H9 (cell line): ENCODE data around the gene ICOSLG. TPM values are rescaled to one million over a fixed set of nuclear protein-coding genes. Genes with fewer than 3 reads are reported as not detected.

Experiments
- DNase-seq: peaks from one replicate; pipeline ENCODE4 v3.0.0-alpha.2; 2017
- H2AFZ ChIP-seq: one replicate; pipeline ENCODE4 v1.6.1; 2013; ENCODE audit warnings: mild to moderate bottlenecking, low read length, control low read depth, moderate library complexity
- H2AK5ac ChIP-seq: 2 replicates; pipeline ENCODE4 v1.6.1; 2013; ENCODE audit warnings: low read length, control low read depth, mixed read lengths; ENCODE audit not compliant: insufficient read length
- H2BK120ac ChIP-seq: one replicate; pipeline ENCODE4 v1.6.1; 2013; ENCODE audit warnings: low read depth, mild to moderate bottlenecking, low read length, control low read depth, inconsistent platforms; ENCODE audit not compliant: poor library complexity, severe bottlenecking
- H2BK12ac ChIP-seq: 2 replicates; pipeline ENCODE4 v1.6.1; 2013; ENCODE audit warnings: low read length, control low read depth, mixed read lengths, low read depth; ENCODE audit not compliant: insufficient read length
- H2BK15ac ChIP-seq: 2 replicates; pipeline ENCODE4 v1.6.1; 2013; ENCODE audit warnings: low read depth, low read length, control low read depth
- H2BK20ac ChIP-seq: one replicate; pipeline ENCODE4 v1.6.1; 2013; ENCODE audit warnings: low read depth, mild to moderate bottlenecking, low read length, control low read depth, inconsistent platforms; ENCODE audit not compliant: poor library complexity, severe bottlenecking
- H2BK5ac ChIP-seq: 2 replicates; pipeline ENCODE4 v1.6.1; 2013; ENCODE audit warnings: low read length, control low read depth, mixed read lengths; ENCODE audit not compliant: insufficient read length
- H3K14ac ChIP-seq: 2 replicates; pipeline ENCODE4 v1.6.1; 2013; ENCODE audit warnings: low read length, control low read depth; ENCODE audit not compliant: insufficient read depth
- H3K18ac ChIP-seq: 2 replicates; pipeline ENCODE4 v1.6.1; 2013; ENCODE audit warnings: low read depth, mild to moderate bottlenecking, mixed read lengths, low read length, control low read depth; ENCODE audit not compliant: insufficient read length
- H3K23ac ChIP-seq: 2 replicates; pipeline ENCODE4 v1.6.1; 2013; ENCODE audit warnings: low read length, control low read depth, mixed read lengths, low read depth; ENCODE audit not compliant: insufficient read length
- H3K23me2 ChIP-seq: 2 replicates; pipeline ENCODE4 v1.6.1; 2013; ENCODE audit warnings: low read depth, mild to moderate bottlenecking, mixed read lengths, low read length, control low read depth; ENCODE audit not compliant: insufficient read length, poor library complexity, severe bottlenecking
- H3K27ac ChIP-seq: 2 replicates; pipeline ENCODE4 v1.5.1; 2013; ENCODE audit warnings: low read length, control low read depth, mixed read lengths, low read depth; ENCODE audit not compliant: insufficient read length
- H3K27me3 ChIP-seq: 2 replicates; pipeline ENCODE4 v1.6.1; 2013; ENCODE audit warnings: low read length, control low read depth, inconsistent platforms; ENCODE audit not compliant: insufficient read depth
- H3K4ac ChIP-seq: 2 replicates; pipeline ENCODE4 v1.6.1; 2013; ENCODE audit warnings: low read depth, mild to moderate bottlenecking, control low read depth, inconsistent platforms, low read length, moderate library complexity
- H3K4me1 ChIP-seq: 2 replicates; pipeline ENCODE4 v1.6.1; 2013; ENCODE audit warnings: low read length, control low read depth, inconsistent platforms; ENCODE audit not compliant: insufficient read depth
- H3K4me2 ChIP-seq: 2 replicates; pipeline ENCODE4 v1.6.1; 2013; ENCODE audit warnings: low read length, control low read depth, mixed read lengths; ENCODE audit not compliant: insufficient read length, insufficient read depth
- H3K56ac ChIP-seq: 2 replicates; pipeline ENCODE4 v1.6.1; 2013; ENCODE audit warnings: low read depth, mild to moderate bottlenecking, mixed read lengths, low read length, control low read depth; ENCODE audit not compliant: insufficient read length
- H3K79me1 ChIP-seq: 2 replicates; pipeline ENCODE4 v1.6.1; 2013; ENCODE audit warnings: low read depth, mild to moderate bottlenecking, moderate library complexity, low read length, control low read depth, inconsistent platforms; ENCODE audit not compliant: insufficient read depth, poor library complexity, severe bottlenecking
- H3K79me2 ChIP-seq: 2 replicates; pipeline ENCODE4 v1.6.1; 2013; ENCODE audit warnings: low read length, control low read depth, inconsistent platforms; ENCODE audit not compliant: insufficient read depth
- H3K9ac ChIP-seq: 2 replicates; pipeline ENCODE4 v1.6.1; 2013; ENCODE audit warnings: low read length, control low read depth, mixed read lengths; ENCODE audit not compliant: insufficient read length; ENCODE audit errors: extremely low read depth
- H3K9me3 ChIP-seq: one replicate; pipeline ENCODE4 v1.6.1; 2013; ENCODE audit warnings: low read depth, low read length, inconsistent platforms; ENCODE audit not compliant: control insufficient read depth
- H3T11ph ChIP-seq: one replicate; pipeline ENCODE4 v1.6.1; 2013; ENCODE audit warnings: mild to moderate bottlenecking, low read length, control low read depth, inconsistent platforms
- H4K20me1 ChIP-seq: one replicate; pipeline ENCODE4 v1.6.1; 2013; ENCODE audit not compliant: control insufficient read depth, insufficient read length, insufficient read depth
- H4K5ac ChIP-seq: 2 replicates; pipeline ENCODE4 v1.6.1; 2013; ENCODE audit warnings: low read depth, mild to moderate bottlenecking, mixed read lengths, low read length, control low read depth; ENCODE audit not compliant: insufficient read length
- H4K8ac ChIP-seq: replicated peaks from 2 replicates; pipeline ENCODE4 v1.6.1; 2013; ENCODE audit warnings: low read length, control low read depth, mixed read lengths, low read depth; ENCODE audit not compliant: insufficient read length
- H4K91ac ChIP-seq: 2 replicates; pipeline ENCODE4 v1.6.1; 2013; ENCODE audit warnings: low read depth, mild to moderate bottlenecking, moderate library complexity, mixed read lengths, low read length, control low read depth; ENCODE audit not compliant: insufficient read length
- H3K27ac Mint-ChIP-seq, 3 experiments: 2 replicates in 2 of 3; 3 replicates in 1 of 3; pipeline ENCODE4 v1.8.0; 2020 to 2021; ENCODE audit warnings: mixed read lengths in 3 of 3, mild to moderate bottlenecking in 1 of 3, moderate library complexity in 1 of 3
- H3K27me3 Mint-ChIP-seq: 2 replicates; pipeline ENCODE4 v1.8.0; 2021; ENCODE audit warnings: low read depth, mild to moderate bottlenecking, moderate library complexity, mixed read lengths
- H3K36me3 Mint-ChIP-seq, 3 experiments: 2 replicates in 2 of 3; 3 replicates in 1 of 3; pipeline ENCODE4 v1.8.0; 2020 to 2021; ENCODE audit warnings: low read depth in 3 of 3, mixed read lengths in 3 of 3; ENCODE audit not compliant: insufficient read depth in 1 of 3
- H3K4me1 Mint-ChIP-seq, 2 experiments: 2 replicates each; pipeline ENCODE4 v1.8.0; 2020; ENCODE audit warnings: mixed read lengths in 2 of 2
- H3K4me3 Mint-ChIP-seq, 2 experiments: 2 replicates in 1 of 2; 3 replicates in 1 of 2; pipeline ENCODE4 v1.8.0; 2020 to 2021; ENCODE audit warnings: mild to moderate bottlenecking in 2 of 2, mixed read lengths in 2 of 2, moderate library complexity in 1 of 2
- H3K9me3 Mint-ChIP-seq, 2 experiments: 2 replicates in 1 of 2; 3 replicates in 1 of 2; pipeline ENCODE4 v1.8.0; 2020; ENCODE audit warnings: mild to moderate bottlenecking in 2 of 2, mixed read lengths in 2 of 2, moderate library complexity in 1 of 2
- WGBS: extraction: QIAGEN DNeasy Blood & Tissue Kit; methylation state at CpG from one replicate; pipeline ENCODE4 v1.1.7; 2013; ENCODE audit warnings: missing lambda C conversion rate, low lambda C conversion rate, mixed read lengths; ENCODE audit not compliant: insufficient read length; ENCODE audit errors: extremely low coverage; 5-methylcytosine and 5-hydroxymethylcytosine counted together
- total RNA-seq: library from RNA; stranded (reverse); gene quantifications from 2 replicates; pipeline ENCODE4 v1.2.1, GENCODE V29; 2021
- TF ChIP-seq, protein P1 (sequence below): fragments of 200-600 bp; sonication (generic); conservative IDR thresholded peaks from 3 replicates; pipeline ENCODE4 v1.8.0; 2021; ENCODE audit warnings: antibody characterized with exemption, mild to moderate bottlenecking

The ICOSLG gene
- total RNA-seq, 1 experiment from 2014 or later = 6.8 TPM

DNA sequence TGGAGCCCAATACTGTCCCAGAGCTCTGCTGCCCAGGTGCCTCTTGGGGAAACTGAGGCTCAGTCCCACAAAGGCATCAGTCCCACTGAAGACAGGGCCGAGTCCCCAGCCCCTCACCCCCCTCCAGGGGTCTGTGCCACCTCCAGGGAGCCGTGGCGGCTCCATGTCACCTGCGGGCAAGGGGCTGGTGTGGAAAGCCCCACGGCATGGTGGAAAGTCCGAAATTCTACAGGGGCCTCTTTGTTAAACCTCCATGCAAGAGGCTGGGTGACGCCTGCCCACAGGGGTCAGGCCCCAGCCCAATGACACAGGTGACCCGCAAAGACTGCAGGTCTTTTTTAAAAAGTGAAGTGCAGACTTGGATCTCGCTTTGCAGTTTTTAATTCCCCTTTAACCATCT, 41.6 kb upstream of the ICOSLG start:
- TF ChIP-seq, protein P1, sequence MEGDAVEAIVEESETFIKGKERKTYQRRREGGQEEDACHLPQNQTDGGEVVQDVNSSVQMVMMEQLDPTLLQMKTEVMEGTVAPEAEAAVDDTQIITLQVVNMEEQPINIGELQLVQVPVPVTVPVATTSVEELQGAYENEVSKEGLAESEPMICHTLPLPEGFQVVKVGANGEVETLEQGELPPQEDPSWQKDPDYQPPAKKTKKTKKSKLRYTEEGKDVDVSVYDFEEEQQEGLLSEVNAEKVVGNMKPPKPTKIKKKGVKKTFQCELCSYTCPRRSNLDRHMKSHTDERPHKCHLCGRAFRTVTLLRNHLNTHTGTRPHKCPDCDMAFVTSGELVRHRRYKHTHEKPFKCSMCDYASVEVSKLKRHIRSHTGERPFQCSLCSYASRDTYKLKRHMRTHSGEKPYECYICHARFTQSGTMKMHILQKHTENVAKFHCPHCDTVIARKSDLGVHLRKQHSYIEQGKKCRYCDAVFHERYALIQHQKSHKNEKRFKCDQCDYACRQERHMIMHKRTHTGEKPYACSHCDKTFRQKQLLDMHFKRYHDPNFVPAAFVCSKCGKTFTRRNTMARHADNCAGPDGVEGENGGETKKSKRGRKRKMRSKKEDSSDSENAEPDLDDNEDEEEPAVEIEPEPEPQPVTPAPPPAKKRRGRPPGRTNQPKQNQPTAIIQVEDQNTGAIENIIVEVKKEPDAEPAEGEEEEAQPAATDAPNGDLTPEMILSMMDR = no peak
- H3K14ac ChIP-seq = no peak overlapping the region; the same call in 1 of the 2 replicates
- H3K9ac ChIP-seq = no peak overlapping the region

More for the DNA sequence above, 41.6 kb upstream of the ICOSLG start:
- H3K4me1 ChIP-seq = no peaks in the 10 kb centered on the region; the same call in 1 of the 2 replicates
- H4K5ac ChIP-seq = no peak overlapping the region
- H3K4ac ChIP-seq = no peak overlapping the region
- no peaks in the 10 kb centered on the region for H3K23me2 ChIP-seq
- DNase-seq = no peak
- H2BK12ac ChIP-seq = no peak overlapping the region
- H3T11ph ChIP-seq = no peak overlapping the region
- no peak overlapping the region for H2BK120ac ChIP-seq
- no peak overlapping the region for H2BK15ac ChIP-seq
- Mint-ChIP-seq H3K4me1 (peaks cover 22 to 26% of the 10 kb centered on the region in 2 experiments), H3K27me3 (peaks cover 11% of the 10 kb centered on the region), H3K36me3 (no peaks in the 10 kb centered on the region), H3K4me3 (no peak overlapping the region), H3K9me3 (no peaks in the 10 kb centered on the region), H3K27ac (no peak overlapping the region; a peak in 1 of 7 replicates)
- H3K79me1 ChIP-seq = no peaks in the 10 kb centered on the region
- WGBS = no CpG with 5 or more reads among the region's 9 CpGs
- H3K18ac ChIP-seq = no peak overlapping the region
- H4K20me1 ChIP-seq = no peaks in the 10 kb centered on the region
- no peak overlapping the region for H3K23ac ChIP-seq
- H2AK5ac ChIP-seq = no peak overlapping the region
- H3K27ac ChIP-seq = no peak overlapping the region
- H2BK20ac ChIP-seq = no peak overlapping the region
- no peaks in the 10 kb centered on the region for H3K79me2 ChIP-seq
- H3K27me3 ChIP-seq = no peaks in the 10 kb centered on the region
- no peak overlapping the region for H2AFZ ChIP-seq
- H3K56ac ChIP-seq = no peak overlapping the region
- H4K91ac ChIP-seq = no peak overlapping the region
- H3K4me2 ChIP-seq = no peak overlapping the region
- H2BK5ac ChIP-seq = no peak overlapping the region
- H3K9me3 ChIP-seq = no peaks in the 10 kb centered on the region
- H4K8ac ChIP-seq = no peak overlapping the region
